ENCODE data around the gene SPZ1.

DNA sequence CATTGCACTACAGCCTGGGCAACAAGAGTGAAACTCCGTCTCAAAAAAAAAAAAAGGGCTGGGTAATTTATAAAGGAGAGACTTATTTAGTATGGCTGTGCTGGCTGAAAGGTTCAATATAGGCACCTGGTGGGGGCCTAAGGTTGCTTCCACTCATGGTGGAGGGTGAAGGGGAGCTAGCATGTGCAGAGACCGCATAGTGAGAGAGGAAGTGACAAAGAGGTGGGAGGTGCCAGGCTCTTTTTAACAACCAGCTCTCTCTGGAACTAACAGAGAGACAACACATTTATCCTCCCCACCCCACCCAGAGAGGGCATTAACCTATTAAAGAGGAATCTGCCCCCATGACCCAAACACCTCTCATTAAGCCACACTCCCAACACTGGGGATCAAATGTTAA is 35.1 kb upstream of the SPZ1 start:
- TF ChIP-seq, protein P1, sequence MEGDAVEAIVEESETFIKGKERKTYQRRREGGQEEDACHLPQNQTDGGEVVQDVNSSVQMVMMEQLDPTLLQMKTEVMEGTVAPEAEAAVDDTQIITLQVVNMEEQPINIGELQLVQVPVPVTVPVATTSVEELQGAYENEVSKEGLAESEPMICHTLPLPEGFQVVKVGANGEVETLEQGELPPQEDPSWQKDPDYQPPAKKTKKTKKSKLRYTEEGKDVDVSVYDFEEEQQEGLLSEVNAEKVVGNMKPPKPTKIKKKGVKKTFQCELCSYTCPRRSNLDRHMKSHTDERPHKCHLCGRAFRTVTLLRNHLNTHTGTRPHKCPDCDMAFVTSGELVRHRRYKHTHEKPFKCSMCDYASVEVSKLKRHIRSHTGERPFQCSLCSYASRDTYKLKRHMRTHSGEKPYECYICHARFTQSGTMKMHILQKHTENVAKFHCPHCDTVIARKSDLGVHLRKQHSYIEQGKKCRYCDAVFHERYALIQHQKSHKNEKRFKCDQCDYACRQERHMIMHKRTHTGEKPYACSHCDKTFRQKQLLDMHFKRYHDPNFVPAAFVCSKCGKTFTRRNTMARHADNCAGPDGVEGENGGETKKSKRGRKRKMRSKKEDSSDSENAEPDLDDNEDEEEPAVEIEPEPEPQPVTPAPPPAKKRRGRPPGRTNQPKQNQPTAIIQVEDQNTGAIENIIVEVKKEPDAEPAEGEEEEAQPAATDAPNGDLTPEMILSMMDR (IDR thresholded peaks at IDR 0.05; ENCODE audit: insufficient read depth, low read length) = no peak
- TF ChIP-seq SPI1 (IDR thresholded peaks at IDR 0.05; ENCODE audit: borderline replicate concordance, low read depth) = no peak
- no peak for TF ChIP-seq GABPA (IDR thresholded peaks at IDR 0.05; ENCODE audit: low read depth)
